D341Med (cell line): ENCODE data around the gene TMPRSS11B.
"Not testable (repeated sequence)": the region's sequence is repeated elsewhere in the genome, so short reads cannot be mapped to it uniquely, and the experiment has no call there.

ENCODE experiments used
- DNase-seq: peaks from one replicate; pipeline ENCODE4 v3.0.0; 2012; ENCODE audit warnings: low spot score

The TMPRSS11B gene

GRCh38 chr4:68218044-68218443 lies 27.4 kb downstream of the TMPRSS11B start:
- no peak for DNase-seq

GRCh38 chr4:68216501-68216900 lies 29.0 kb downstream of the TMPRSS11B start:
- DNase-seq: no peak

- DNase-seq: no peak
Measured at GRCh38 chr4:68209003-68209402, 36.5 kb downstream of the TMPRSS11B start.

- not testable (repeated sequence) for DNase-seq
Measured at GRCh38 chr4:68194305-68194704, 51.2 kb downstream of the TMPRSS11B start.

- DNase-seq: no peak
Measured at GRCh38 chr4:68193194-68193593, 52.3 kb downstream of the TMPRSS11B start.

GRCh38 chr4:68187145-68187544 lies 58.3 kb downstream of the TMPRSS11B start:
- no peak for DNase-seq

- DNase-seq: no peak
Measured at GRCh38 chr4:68184923-68185322, 60.6 kb downstream of the TMPRSS11B start.

GRCh38 chr4:68183417-68183816 lies 62.1 kb downstream of the TMPRSS11B start:
- DNase-seq: no peak

GRCh38 chr4:68182382-68182820 lies 63.1 kb downstream of the TMPRSS11B start:
- no peak for DNase-seq

- no peak for DNase-seq
Measured at GRCh38 chr4:68180849-68181526, 64.5 kb downstream of the TMPRSS11B start.

GRCh38 chr4:68176904-68177303 lies 68.6 kb downstream of the TMPRSS11B start:
- no peak for DNase-seq
